ENCODE data around the gene CHD5.
"Not testable (repeated sequence)": the region's sequence is repeated elsewhere in the genome, so short reads cannot be mapped to it uniquely, and the experiment has no call there.

CHD5 gene

GRCh38 chr1:6087377-6087772 lies 92.7 kb downstream of the CHD5 start:
- no peak for DNase-seq (ENCODE audit: low read depth in 2 of 3, low spot score in 1 of 3)

GRCh38 chr1:6086762-6087376 lies 93.3 kb downstream of the CHD5 start:
- no peak for DNase-seq (ENCODE audit: low read depth in 2 of 3, low spot score in 1 of 3)

GRCh38 chr1:6086358-6086757 lies 93.8 kb downstream of the CHD5 start:
- no peak for DNase-seq (ENCODE audit: low read depth in 2 of 3, low spot score in 1 of 3)

GRCh38 chr1:6085666-6086065 lies 94.5 kb downstream of the CHD5 start:
- no peak for DNase-seq (ENCODE audit: low read depth in 2 of 3, low spot score in 1 of 3)

GRCh38 chr1:6084781-6085495 lies 95.2 kb downstream of the CHD5 start:
- no peak for DNase-seq (ENCODE audit: low read depth in 2 of 3, low spot score in 1 of 3)

- DNase-seq (ENCODE audit: low read depth in 2 of 3, low spot score in 1 of 3): no peak
Measured at GRCh38 chr1:6083801-6084446, 96.2 kb downstream of the CHD5 start.

- DNase-seq (ENCODE audit: low read depth in 2 of 3, low spot score in 1 of 3): no peak
Measured at GRCh38 chr1:6083385-6083784, 96.7 kb downstream of the CHD5 start.

- no peak for DNase-seq (ENCODE audit: low read depth in 2 of 3, low spot score in 1 of 3)
Measured at GRCh38 chr1:6082430-6082971, 97.6 kb downstream of the CHD5 start.

GRCh38 chr1:6081901-6082300 lies 98.2 kb downstream of the CHD5 start:
- no peak for DNase-seq (ENCODE audit: low read depth in 2 of 3, low spot score in 1 of 3)

GRCh38 chr1:6080469-6080868 lies 99.7 kb downstream of the CHD5 start:
- no peak for DNase-seq (ENCODE audit: low read depth in 2 of 3, low spot score in 1 of 3)

GRCh38 chr1:6077919-6078318 lies 102.2 kb downstream of the CHD5 start:
- DNase-seq (ENCODE audit: low read depth in 2 of 3, low spot score in 1 of 3): no peak

- no peak for DNase-seq (ENCODE audit: low read depth in 2 of 3, low spot score in 1 of 3)
Measured at GRCh38 chr1:6077506-6077905, 102.6 kb downstream of the CHD5 start.

GRCh38 chr1:6077061-6077460 lies 103.1 kb downstream of the CHD5 start:
- DNase-seq (ENCODE audit: low read depth in 2 of 3, low spot score in 1 of 3): not testable (repeated sequence)

- DNase-seq (ENCODE audit: low read depth in 2 of 3, low spot score in 1 of 3): no peak
Measured at GRCh38 chr1:6075748-6076147, 104.4 kb downstream of the CHD5 start.

- DNase-seq (ENCODE audit: low read depth in 2 of 3, low spot score in 1 of 3): no peak
Measured at GRCh38 chr1:6074192-6074901, 105.8 kb downstream of the CHD5 start.

- DNase-seq (ENCODE audit: low read depth in 2 of 3, low spot score in 1 of 3): no peak
Measured at GRCh38 chr1:6073480-6074053, 106.6 kb downstream of the CHD5 start.

- DNase-seq (ENCODE audit: low read depth in 2 of 3, low spot score in 1 of 3): no peak
Measured at GRCh38 chr1:6072774-6073479, 107.2 kb downstream of the CHD5 start.

- no peak for DNase-seq (ENCODE audit: low read depth in 2 of 3, low spot score in 1 of 3)
Measured at GRCh38 chr1:6071219-6071618, 108.9 kb downstream of the CHD5 start.

GRCh38 chr1:6070450-6070974 lies 109.6 kb downstream of the CHD5 start:
- no peak for DNase-seq (ENCODE audit: low read depth in 2 of 3, low spot score in 1 of 3)

- no peak for DNase-seq (ENCODE audit: low read depth in 2 of 3, low spot score in 1 of 3)
Measured at GRCh38 chr1:6069573-6069972, 110.5 kb downstream of the CHD5 start.

Data from stimulated activated CD4-positive, alpha-beta T cell treated with anti-CD3 and anti-CD28 coated beads, Interleukin-12 subunit alpha, Interleukin-12 subunit beta, amount 100 ng/mL, for 48 hours (primary cell).